Lung (tissue), 12 donors: ENCODE measurements around the gene TRPM6. TPM values are rescaled to one million over a fixed set of nuclear protein-coding genes. Genes with fewer than 3 reads are reported as not detected.
"Not testable (repeated sequence)": the region's sequence is repeated elsewhere in the genome, so short reads cannot be mapped to it uniquely, and the experiment has no call there.

ENCODE experiments used
- ATAC-seq: fragments of 200-7000 bp; cut with Tn5 transposase; one replicate; pipeline ENCODE4 v1.9.1; 2020; ENCODE audit warnings: moderate number of reproducible peaks; ENCODE audit not compliant: insufficient read depth, low FRiP score
- DNase-seq, 3 donors: peaks; one replicate each; pipeline ENCODE4 v3.0.0-alpha.2; 2013 to 2017
- H3K27ac ChIP-seq, 2 donors: one replicate each; pipeline ENCODE4 v1.5.1; 2013; ENCODE audit warnings: mild to moderate bottlenecking in 2 of 2, moderate library complexity in 2 of 2, control low read depth in 1 of 2, inconsistent platforms in 1 of 2, low read depth in 1 of 2, low read length in 1 of 2
- H3K27me3 ChIP-seq, 3 donors: one replicate each; pipeline ENCODE4 v1.5.1; 2013; ENCODE audit warnings: low read length in 2 of 3; ENCODE audit not compliant: control insufficient read depth in 3 of 3, insufficient read depth in 3 of 3
- H3K36me3 ChIP-seq, 4 donors: one replicate each; pipeline ENCODE4 v1.5.1; 2013; ENCODE audit warnings: low read length in 4 of 4, mild to moderate bottlenecking in 1 of 4, moderate library complexity in 1 of 4; ENCODE audit not compliant: control insufficient read depth in 4 of 4, insufficient read depth in 4 of 4
- H3K4me1 ChIP-seq, 5 donors: one replicate each; pipeline ENCODE4 v1.5.1; 2013; ENCODE audit warnings: low read length in 5 of 5, mild to moderate bottlenecking in 2 of 5, moderate library complexity in 1 of 5; ENCODE audit not compliant: control insufficient read depth in 5 of 5, insufficient read depth in 5 of 5
- H3K4me3 ChIP-seq: one replicate; pipeline ENCODE4 v1.5.1; 2013; ENCODE audit warnings: mild to moderate bottlenecking, control low read depth, moderate library complexity
- H3K9ac ChIP-seq, 2 donors: one replicate each; pipeline ENCODE4 v1.5.1; 2013; ENCODE audit warnings: low read length in 2 of 2, control low read depth in 1 of 2; ENCODE audit not compliant: insufficient read depth in 1 of 2
- H3K9me3 ChIP-seq, 4 donors: one replicate each; pipeline ENCODE4 v1.5.1; 2013; ENCODE audit warnings: low read length in 3 of 4, mild to moderate bottlenecking in 1 of 4, moderate library complexity in 1 of 4; ENCODE audit not compliant: control insufficient read depth in 4 of 4, insufficient read depth in 3 of 4
- WGBS, 2 donors: extraction: QIAGEN DNeasy Blood & Tissue Kit; methylation state at CpG; one replicate each; pipeline ENCODE4 v1.1.7; 2013; 5-methylcytosine and 5-hydroxymethylcytosine counted together
- polyA plus RNA-seq, 2 donors: library from polyadenylated mRNA; stranded (reverse); fragments of 200-250 nt; gene quantifications; one replicate each; pipeline ENCODE4 v1.2.1, GENCODE V29; 2013
- total RNA-seq, 2 donors: library from RNA; depleted of rRNA in 1 of 2; stranded (reverse); fragments of >200 nt in 1 of 2; gene quantifications; one replicate each; pipeline ENCODE4 v1.2.1, GENCODE V29; 2014 to 2021
- TF ChIP-seq, protein P1 (sequence below): IDR thresholded peaks from 2 replicates; pipeline ENCODE4 v1.5.1; 2012; ENCODE audit warnings: mild to moderate bottlenecking; ENCODE audit errors: control extremely low read depth, extremely low read depth
- donor health status: control.
- donor health status: control.
- donor health status: Bipolar disorder and iron deficiency.
- donor health status: healthy.
- donor health status: DM: yes; HTN: yes; CAD: no.

TRPM6 gene
- total and polyA plus RNA-seq, 4 donors = 0.10 to 2.3 (median 0.70) TPM

- Histone ChIP-seq H3K9me3 (peaks cover 0 to 4% (median 0%) of the 10 kb centered on the region in 4 donors), H3K27me3 (no peaks in the 10 kb centered on the region), H3K4me3 (no peak overlapping the region), H3K27ac (no peak overlapping the region), H3K4me1 (no peaks in the 10 kb centered on the region), H3K36me3 (no peaks in the 10 kb centered on the region), H3K9ac (no peak overlapping the region)
- TF ChIP-seq, protein P1, sequence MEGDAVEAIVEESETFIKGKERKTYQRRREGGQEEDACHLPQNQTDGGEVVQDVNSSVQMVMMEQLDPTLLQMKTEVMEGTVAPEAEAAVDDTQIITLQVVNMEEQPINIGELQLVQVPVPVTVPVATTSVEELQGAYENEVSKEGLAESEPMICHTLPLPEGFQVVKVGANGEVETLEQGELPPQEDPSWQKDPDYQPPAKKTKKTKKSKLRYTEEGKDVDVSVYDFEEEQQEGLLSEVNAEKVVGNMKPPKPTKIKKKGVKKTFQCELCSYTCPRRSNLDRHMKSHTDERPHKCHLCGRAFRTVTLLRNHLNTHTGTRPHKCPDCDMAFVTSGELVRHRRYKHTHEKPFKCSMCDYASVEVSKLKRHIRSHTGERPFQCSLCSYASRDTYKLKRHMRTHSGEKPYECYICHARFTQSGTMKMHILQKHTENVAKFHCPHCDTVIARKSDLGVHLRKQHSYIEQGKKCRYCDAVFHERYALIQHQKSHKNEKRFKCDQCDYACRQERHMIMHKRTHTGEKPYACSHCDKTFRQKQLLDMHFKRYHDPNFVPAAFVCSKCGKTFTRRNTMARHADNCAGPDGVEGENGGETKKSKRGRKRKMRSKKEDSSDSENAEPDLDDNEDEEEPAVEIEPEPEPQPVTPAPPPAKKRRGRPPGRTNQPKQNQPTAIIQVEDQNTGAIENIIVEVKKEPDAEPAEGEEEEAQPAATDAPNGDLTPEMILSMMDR = no peak
- ATAC-seq = no peak
- DNase-seq = no peak
- 68 to 85% methylated on average over 3 of the region's 3 CpGs for WGBS, 2 donors
These were observed 19.4 kb upstream of the TRPM6 start for GRCh38 chr9:74907085-74907484.

DNA sequence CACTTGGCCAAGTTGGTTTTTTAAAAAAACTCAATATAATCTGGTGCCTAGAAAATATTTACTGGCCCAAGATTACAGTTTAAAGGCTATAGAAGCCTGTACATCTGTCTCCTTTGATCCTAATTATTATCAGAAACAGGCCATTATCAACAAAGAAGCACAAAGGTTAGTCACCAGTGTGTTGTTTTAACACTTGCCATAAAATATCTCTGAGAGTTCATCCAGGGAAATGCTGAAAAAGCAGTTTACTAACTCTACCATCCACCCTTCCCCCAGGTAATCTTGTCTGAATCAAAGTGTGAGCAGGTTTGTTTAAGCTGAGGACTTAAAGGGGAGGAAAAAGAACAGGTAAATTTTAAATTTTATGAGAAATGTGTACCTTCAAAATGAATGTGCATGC, 13.3 kb upstream of the TRPM6 start:
- DNase-seq (no peak), ATAC-seq (no peak)
- no peak overlapping the region for H3K4me3 ChIP-seq
- no peaks in the 10 kb centered on the region for H3K36me3 ChIP-seq
- TF ChIP-seq, protein P1 = no peak
- H3K27ac ChIP-seq = no peak overlapping the region
- no peaks in the 10 kb centered on the region for H3K4me1 ChIP-seq
- no peaks in the 10 kb centered on the region for H3K27me3 ChIP-seq
- H3K9ac ChIP-seq = no peak overlapping the region
- H3K9me3 ChIP-seq = no peaks in the 10 kb centered on the region

- H3K27ac ChIP-seq, H3K9ac ChIP-seq, H3K9me3 ChIP-seq, H3K4me1 ChIP-seq, H3K36me3 ChIP-seq, DNase-seq, H3K4me3 ChIP-seq, H3K27me3 ChIP-seq, ATAC-seq: not testable (repeated sequence)
- 97% methylated on average over 3 of the region's 3 CpGs for WGBS, 2 donors
These were observed 728 bp upstream of the TRPM6 start for GRCh38 chr9:74888449-74888848.

DNA sequence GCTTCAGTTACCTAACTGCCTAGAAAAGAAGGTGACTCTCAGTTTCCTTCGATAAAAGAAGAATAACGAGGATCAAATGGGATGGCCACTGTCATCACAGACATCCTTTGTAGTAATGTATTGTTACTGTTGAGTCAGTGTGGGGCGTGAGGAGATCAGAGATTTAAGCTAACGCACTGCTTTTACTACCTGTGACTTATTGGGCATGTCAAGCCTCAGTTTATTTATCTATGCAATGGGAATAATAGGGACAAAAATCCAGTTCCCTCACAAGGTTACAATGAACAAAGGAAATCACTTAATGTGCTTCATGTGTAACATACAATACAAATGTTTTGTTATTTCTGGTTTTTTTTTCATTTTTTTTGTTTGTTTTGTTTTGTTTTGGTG, 255 bp upstream of the TRPM6 start:
- H3K27me3 ChIP-seq = no peaks in the 10 kb centered on the region
- no peak for ATAC-seq
- TF ChIP-seq, protein P1 = no peak
- H3K4me3 ChIP-seq = no peak overlapping the region
- 66 to 69% methylated on average over 4 of the region's 4 CpGs for WGBS, 2 donors
- H3K9ac ChIP-seq = no peak overlapping the region
- H3K36me3 ChIP-seq = no peaks in the 10 kb centered on the region
- H3K4me1 ChIP-seq = peaks cover 0 to 7% (median 4%) of the 10 kb centered on the region in 5 donors
- H3K27ac ChIP-seq = no peak overlapping the region
- H3K9me3 ChIP-seq = no peaks in the 10 kb centered on the region
- DNase-seq = peak in 1 of 3 donors; percentile 4
